ENCODE measurements around the gene PCYT1A.

DNA sequence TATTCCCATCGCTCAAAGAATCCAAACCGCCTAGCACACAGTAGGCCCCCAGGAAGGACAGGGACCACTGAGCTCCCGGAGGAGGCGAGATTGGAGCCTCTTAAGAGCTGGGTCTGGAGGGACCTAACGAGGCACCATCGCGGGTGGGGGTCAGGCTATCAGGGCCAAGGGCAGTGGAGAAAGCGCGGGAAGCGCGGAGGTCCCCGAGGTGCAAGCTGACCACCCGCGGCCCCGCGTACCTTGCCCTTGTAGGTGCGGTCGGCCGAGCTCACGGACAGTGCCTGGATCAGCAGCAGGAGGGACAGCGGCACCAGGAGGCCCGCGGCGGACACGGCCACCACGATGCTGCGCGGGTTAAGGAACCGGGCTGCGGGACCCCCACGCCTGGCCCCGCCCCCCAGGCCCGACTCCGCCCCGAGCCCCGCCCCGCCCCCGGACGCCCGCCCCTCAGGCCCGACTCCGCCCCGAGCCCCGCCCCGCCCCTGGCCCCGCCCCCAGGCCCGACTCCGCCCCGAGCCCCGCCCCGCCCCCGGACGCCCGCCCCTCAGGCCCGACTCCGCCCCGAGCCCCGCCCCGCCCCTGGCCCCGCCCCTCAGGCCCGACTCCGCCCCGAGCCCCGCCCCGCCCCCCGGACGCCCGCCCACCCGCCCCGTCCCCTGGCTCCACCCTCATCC lies 80.2 kb downstream of the PCYT1A start:
- TF ChIP-seq, protein P1, sequence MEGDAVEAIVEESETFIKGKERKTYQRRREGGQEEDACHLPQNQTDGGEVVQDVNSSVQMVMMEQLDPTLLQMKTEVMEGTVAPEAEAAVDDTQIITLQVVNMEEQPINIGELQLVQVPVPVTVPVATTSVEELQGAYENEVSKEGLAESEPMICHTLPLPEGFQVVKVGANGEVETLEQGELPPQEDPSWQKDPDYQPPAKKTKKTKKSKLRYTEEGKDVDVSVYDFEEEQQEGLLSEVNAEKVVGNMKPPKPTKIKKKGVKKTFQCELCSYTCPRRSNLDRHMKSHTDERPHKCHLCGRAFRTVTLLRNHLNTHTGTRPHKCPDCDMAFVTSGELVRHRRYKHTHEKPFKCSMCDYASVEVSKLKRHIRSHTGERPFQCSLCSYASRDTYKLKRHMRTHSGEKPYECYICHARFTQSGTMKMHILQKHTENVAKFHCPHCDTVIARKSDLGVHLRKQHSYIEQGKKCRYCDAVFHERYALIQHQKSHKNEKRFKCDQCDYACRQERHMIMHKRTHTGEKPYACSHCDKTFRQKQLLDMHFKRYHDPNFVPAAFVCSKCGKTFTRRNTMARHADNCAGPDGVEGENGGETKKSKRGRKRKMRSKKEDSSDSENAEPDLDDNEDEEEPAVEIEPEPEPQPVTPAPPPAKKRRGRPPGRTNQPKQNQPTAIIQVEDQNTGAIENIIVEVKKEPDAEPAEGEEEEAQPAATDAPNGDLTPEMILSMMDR (conservative IDR thresholded peaks at IDR 0.05) = no peak
- TF ChIP-seq EZH2 (IDR thresholded peaks at IDR 0.05; ENCODE audit: low read depth) = no peak
